IMR-90 (cell line): Measurements from ENCODE around the gene NPL. TPM values are rescaled to one million over a fixed set of nuclear protein-coding genes. Genes with fewer than 3 reads are reported as not detected.
A peak's percentile ranks its signal among the peaks of the same experiment; 100 is the strongest.

Experiments used
- ATAC-seq: fragments of 200-7000 bp; cut with Tn5 transposase; 2 replicates; pipeline ENCODE4 v1.9.1; 2020; ENCODE audit warnings: low read depth, mild to moderate bottlenecking, moderate library complexity
- BruUV-seq: library from RNA; stranded (reverse); fragments of 400-500 nt; replicated peaks from 2 replicates; lab custom pipeline; 2021; lab: Mats Ljungman, UMichigan
- CTCF ChIA-PET: fragments of 300-600 bp; formaldehyde crosslinking; extraction: SDS; loops from one replicate; lab custom pipeline; 2021; ENCODE audit warnings: antibody characterized with exemption; lab: Yijun Ruan, JAX
- POLR2A ChIA-PET: fragments of 300-600 bp; sonication (Branson Sonifier 250); formaldehyde crosslinking; loops from one replicate; lab custom pipeline; 2022; ENCODE audit warnings: antibody characterized with exemption; ENCODE audit not compliant: unreplicated experiment; lab: Charles Lee
- DNase-seq: peaks from one replicate; pipeline ENCODE4 v3.0.0; 2013
- H2AFZ ChIP-seq: replicated peaks from 2 replicates; pipeline ENCODE3; 2013; ENCODE audit warnings: low read length, mild to moderate bottlenecking; ENCODE audit not compliant: poor library complexity
- H2AK5ac ChIP-seq: 2 replicates; pipeline ENCODE4 v1.6.1; 2013; ENCODE audit warnings: low read depth, low read length, inconsistent platforms
- H2AK9ac ChIP-seq: replicated peaks from 2 replicates; pipeline ENCODE3; 2013; ENCODE audit warnings: mild to moderate bottlenecking, low read depth, low read length, moderate library complexity; ENCODE audit not compliant: poor library complexity
- H2BK120ac ChIP-seq: 2 replicates; pipeline ENCODE4 v1.6.1; 2013; ENCODE audit warnings: low read depth, low read length, inconsistent platforms
- H2BK15ac ChIP-seq: 3 replicates; pipeline ENCODE4 v1.6.1; 2013; ENCODE audit warnings: low read depth, low read length, inconsistent platforms
- H2BK20ac ChIP-seq: 2 replicates; pipeline ENCODE4 v1.6.1; 2013; ENCODE audit warnings: low read depth, mild to moderate bottlenecking, inconsistent platforms, low read length, moderate library complexity
- H2BK5ac ChIP-seq: 2 replicates; pipeline ENCODE4 v1.6.1; 2013; ENCODE audit warnings: mild to moderate bottlenecking, low read depth, low read length, inconsistent platforms; ENCODE audit not compliant: poor library complexity, severe bottlenecking
- H3K14ac ChIP-seq: replicated peaks from 2 replicates; pipeline ENCODE4 v1.6.1; 2013; ENCODE audit warnings: low read depth, low read length, inconsistent platforms
- H3K18ac ChIP-seq: 2 replicates; pipeline ENCODE4 v1.6.1; 2013; ENCODE audit warnings: low read depth, low read length, control low read depth
- H3K23ac ChIP-seq: 2 replicates; pipeline ENCODE4 v1.6.1; 2013; ENCODE audit warnings: low read depth, low read length, inconsistent platforms
- H3K27ac ChIP-seq: 2 replicates; pipeline ENCODE4 v1.5.1; 2013; ENCODE audit warnings: mild to moderate bottlenecking, control low read depth, low read length; ENCODE audit not compliant: insufficient read depth
- H3K27me3 ChIP-seq: 2 replicates; pipeline ENCODE4 v1.6.1; 2013; ENCODE audit warnings: low read length; ENCODE audit not compliant: control insufficient read depth, insufficient read depth
- H3K36me3 ChIP-seq: 2 replicates; pipeline ENCODE4 v1.6.1; 2013; ENCODE audit warnings: low read length, mixed read lengths; ENCODE audit not compliant: control insufficient read depth, insufficient read depth
- H3K4ac ChIP-seq: 2 replicates; pipeline ENCODE4 v1.6.1; 2013; ENCODE audit warnings: low read depth, low read length, inconsistent platforms
- H3K4me1 ChIP-seq: 2 replicates; pipeline ENCODE4 v1.6.1; 2013; ENCODE audit warnings: low read length, mixed read lengths; ENCODE audit not compliant: control insufficient read depth, insufficient read depth
- H3K4me2 ChIP-seq: 2 replicates; pipeline ENCODE4 v1.6.1; 2013; ENCODE audit warnings: low read depth, mild to moderate bottlenecking, control low read depth, low read length, moderate library complexity
- H3K4me3 ChIP-seq: 2 replicates; pipeline ENCODE4 v1.5.1; 2013; ENCODE audit warnings: low read depth, mild to moderate bottlenecking, control low read depth, low read length, moderate library complexity; ENCODE audit not compliant: insufficient read depth
- H3K56ac ChIP-seq: 2 replicates; pipeline ENCODE4 v1.6.1; 2013; ENCODE audit warnings: low read length, inconsistent platforms; ENCODE audit not compliant: insufficient read depth; ENCODE audit errors: extremely low read depth
- H3K79me1 ChIP-seq, 2 experiments: 2 replicates each; pipeline ENCODE4 v1.6.1; 2013; ENCODE audit warnings: low read length in 2 of 2, inconsistent platforms in 1 of 2, low read depth in 1 of 2
- H3K9ac ChIP-seq: 2 replicates; pipeline ENCODE4 v1.6.1; 2013; ENCODE audit warnings: low read depth, low read length, control low read depth
- H3K9me1 ChIP-seq: 2 replicates; pipeline ENCODE4 v1.6.1; 2013; ENCODE audit warnings: low read length, inconsistent platforms; ENCODE audit not compliant: insufficient read depth
- H3K9me3 ChIP-seq: 2 replicates; pipeline ENCODE4 v1.6.1; 2013; ENCODE audit warnings: low read length; ENCODE audit not compliant: control insufficient read depth, insufficient read depth
- H4K20me1 ChIP-seq: 2 replicates; pipeline ENCODE4 v1.6.1; 2013; ENCODE audit warnings: low read length, inconsistent platforms; ENCODE audit not compliant: insufficient read depth
- H4K5ac ChIP-seq: 2 replicates; pipeline ENCODE4 v1.6.1; 2013; ENCODE audit warnings: mild to moderate bottlenecking, low read depth, low read length, control low read depth
- H4K8ac ChIP-seq, 2 experiments: 2 replicates each; pipeline ENCODE4 v1.6.1; 2013; ENCODE audit warnings: low read depth in 2 of 2, low read length in 2 of 2, control low read depth in 1 of 2, inconsistent platforms in 1 of 2
- H4K91ac ChIP-seq: 2 replicates; pipeline ENCODE4 v1.6.1; 2013; ENCODE audit warnings: low read depth, low read length, inconsistent platforms; ENCODE audit not compliant: insufficient read depth
- BHLHE40 ChIP-seq: fragments of 150-350 bp; IDR thresholded peaks from 2 replicates; pipeline ENCODE4 v1.6.1; 2016; ENCODE audit warnings: mild to moderate bottlenecking, low read depth, low read length
- CHD1 ChIP-seq: IDR thresholded peaks from 2 replicates; pipeline ENCODE4 v1.6.1; 2012; ENCODE audit warnings: low read depth, low read length, improper control_type of control experiment
- MAFK ChIP-seq: IDR thresholded peaks from 2 replicates; pipeline ENCODE4 v1.6.1; 2012; ENCODE audit warnings: low read depth, low read length, improper control_type of control experiment
- MXI1 ChIP-seq: IDR thresholded peaks from 2 replicates; pipeline ENCODE4 v1.6.1; 2012; ENCODE audit warnings: low read depth, mild to moderate bottlenecking, low read length, moderate library complexity, borderline replicate concordance
- POLR2A ChIP-seq: IDR thresholded peaks from 2 replicates; pipeline ENCODE4 v1.6.1; 2012; ENCODE audit warnings: mild to moderate bottlenecking, low read depth, low read length
- WGBS, 2 experiments: methylation state at CpG; one replicate each; pipeline versions ENCODE4 v1.1.5 to v1.1.7; 2013; ENCODE audit warnings: missing lambda C conversion rate in 2 of 2; ENCODE audit not compliant: insufficient read length in 1 of 2; ENCODE audit errors: extremely low coverage in 2 of 2; 5-methylcytosine and 5-hydroxymethylcytosine counted together
- dilution Hi-C: fragments of 300-500 bp; cut with HindIII; formaldehyde crosslinking; loops from one replicate; pipeline ENCODE4 v1.14.3; 2018; ENCODE audit warnings: low sequenced_read_pairs; ENCODE audit not compliant: unreplicated experiment
- in situ Hi-C: fragments of 300-500 bp; cut with MboI; formaldehyde crosslinking; loops from 3 replicates; pipeline ENCODE4 v1.14.3; 2019; ENCODE audit warnings: low sequenced_read_pairs, inconsistent platforms, mixed read lengths
- intact Hi-C: fragments of 100-400 bp; cut with micrococcal nuclease; formaldehyde crosslinking; loops from 2 replicates; pipeline ENCODE4 v1.10.0; 2022
- polyA plus RNA-seq, 3 experiments: library from polyadenylated mRNA; depleted of rRNA; stranded (reverse); fragments of >200 nt; gene quantifications; 2 replicates each; pipeline ENCODE4 v1.2.3, GENCODE V29; 2012; ENCODE audit warnings: low replicate concordance in 1 of 3
- total RNA-seq: library from RNA; depleted of rRNA; stranded (reverse); fragments of >200 nt; gene quantifications from 2 replicates; pipeline ENCODE4 v1.2.3, GENCODE V29; 2012
- TF ChIP-seq, protein P1 (sequence below): conservative IDR thresholded peaks from 2 replicates; pipeline ENCODE4 v1.5.1; 2012; ENCODE audit warnings: mild to moderate bottlenecking, low read depth, low read length, improper control_type of control experiment

NPL gene
- total and polyA plus RNA-seq, 2 of the 4 experiments (the other 2 are of a cell fraction) = 0.36 to 0.68 TPM

DNA sequence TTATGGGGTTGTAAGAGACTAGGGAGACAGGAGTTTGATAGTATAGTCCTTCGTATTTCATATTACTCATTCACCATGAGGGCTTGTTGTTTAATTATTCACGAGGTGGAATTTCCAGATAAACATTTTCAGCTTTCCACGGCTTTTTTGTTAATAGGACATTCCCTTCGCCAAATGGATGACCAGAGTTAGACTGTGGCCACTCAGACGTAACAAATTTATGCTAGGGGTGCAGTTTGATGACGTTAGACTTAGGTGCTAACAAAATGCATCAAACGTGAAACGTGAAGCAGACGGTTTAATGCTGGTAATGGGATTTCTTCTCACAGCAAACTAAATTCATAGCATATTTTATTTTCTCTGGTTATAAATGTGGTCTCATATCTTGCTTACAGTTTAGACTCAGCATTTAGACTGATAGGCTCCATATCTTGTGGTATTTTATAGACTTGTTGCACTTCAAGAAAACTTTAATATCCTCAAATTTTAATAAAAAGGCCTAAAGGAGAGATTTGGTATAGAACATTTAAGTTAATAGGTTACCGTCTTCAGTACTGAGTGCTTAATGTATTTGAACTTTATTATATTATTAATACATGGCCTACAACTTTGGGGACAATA, 51.9 kb downstream of the NPL start:
- TF ChIP-seq MXI1 (no peak), CHD1 (no peak), BHLHE40 (peak; percentile 28; the same call in 1 of the 2 replicates), POLR2A (no peak), MAFK (peak; percentile 41; the same call in 1 of the 2 replicates)
- TF ChIP-seq, protein P1, sequence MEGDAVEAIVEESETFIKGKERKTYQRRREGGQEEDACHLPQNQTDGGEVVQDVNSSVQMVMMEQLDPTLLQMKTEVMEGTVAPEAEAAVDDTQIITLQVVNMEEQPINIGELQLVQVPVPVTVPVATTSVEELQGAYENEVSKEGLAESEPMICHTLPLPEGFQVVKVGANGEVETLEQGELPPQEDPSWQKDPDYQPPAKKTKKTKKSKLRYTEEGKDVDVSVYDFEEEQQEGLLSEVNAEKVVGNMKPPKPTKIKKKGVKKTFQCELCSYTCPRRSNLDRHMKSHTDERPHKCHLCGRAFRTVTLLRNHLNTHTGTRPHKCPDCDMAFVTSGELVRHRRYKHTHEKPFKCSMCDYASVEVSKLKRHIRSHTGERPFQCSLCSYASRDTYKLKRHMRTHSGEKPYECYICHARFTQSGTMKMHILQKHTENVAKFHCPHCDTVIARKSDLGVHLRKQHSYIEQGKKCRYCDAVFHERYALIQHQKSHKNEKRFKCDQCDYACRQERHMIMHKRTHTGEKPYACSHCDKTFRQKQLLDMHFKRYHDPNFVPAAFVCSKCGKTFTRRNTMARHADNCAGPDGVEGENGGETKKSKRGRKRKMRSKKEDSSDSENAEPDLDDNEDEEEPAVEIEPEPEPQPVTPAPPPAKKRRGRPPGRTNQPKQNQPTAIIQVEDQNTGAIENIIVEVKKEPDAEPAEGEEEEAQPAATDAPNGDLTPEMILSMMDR = no peak
- H3K36me3 ChIP-seq = peaks cover 22% of the 10 kb centered on the region
- CTCF ChIA-PET = no interaction called here
- H2BK5ac ChIP-seq = peak overlapping the region; percentile 3
- H2AFZ ChIP-seq = no peak overlapping the region
- BruUV-seq = no TSS peak
- no peak overlapping the region for H2AK9ac ChIP-seq
- H2BK20ac ChIP-seq = no peak overlapping the region
- no peak overlapping the region; the same call in 1 of the 2 replicates for H3K14ac ChIP-seq
- H4K8ac ChIP-seq = no peak overlapping the region
- no peak overlapping the region for H3K27ac ChIP-seq
- H2AK5ac ChIP-seq = no peak overlapping the region
- peak overlapping the region; percentile 3; the same call in 1 of the 2 replicates for H3K23ac ChIP-seq
- no peak overlapping the region for H4K5ac ChIP-seq
- dilution Hi-C loops (no loop called here), in situ Hi-C loops (no loop called here), intact Hi-C loops (no loop called here)
- H3K56ac ChIP-seq = no peak overlapping the region
- H3K9ac ChIP-seq = peak overlapping the region; percentile 33; the same call in 1 of the 2 replicates
- H3K79me1 ChIP-seq = peaks cover 0 to 32% of the 10 kb centered on the region in 2 experiments; a peak in 2 of 4 replicates
- no peak overlapping the region for H4K91ac ChIP-seq
- POLR2A ChIA-PET = no interaction called here
- no peak overlapping the region for H3K4ac ChIP-seq
- peak overlapping the region; percentile 94 for H3K4me2 ChIP-seq
- no peak overlapping the region for H3K18ac ChIP-seq
- ATAC-seq (no peak), DNase-seq (peak; percentile 72)
- peaks cover 2% of the 10 kb centered on the region; the same call in 1 of the 2 replicates for H3K4me1 ChIP-seq
- H3K27me3 ChIP-seq = no peaks in the 10 kb centered on the region
- WGBS, 2 experiments = no CpG with 5 or more reads among the region's 10 CpGs
- H3K9me3 ChIP-seq = no peaks in the 10 kb centered on the region
- peaks cover 12% of the 10 kb centered on the region for H3K9me1 ChIP-seq
- no peak overlapping the region for H2BK120ac ChIP-seq
- no peak overlapping the region for H2BK15ac ChIP-seq
- H3K4me3 ChIP-seq = peak overlapping the region; percentile 18; the same call in 1 of the 2 replicates
- H4K20me1 ChIP-seq = peaks cover 71% of the 10 kb centered on the region
